GM03348 (cell line): ENCODE data around the gene TMEM271.

Experiments
- DNase-seq: peaks from one replicate; pipeline ENCODE4 v3.0.0; 2012; ENCODE audit warnings: low spot score

TMEM271 gene

GRCh38 chr4:581181-581580 is 5.1 kb upstream of the TMEM271 start:
- DNase-seq, result no peak

- no peak for DNase-seq
Measured at GRCh38 chr4:579543-580175, 3.6 kb upstream of the TMEM271 start.

GRCh38 chr4:578451-579443 is 2.7 kb upstream of the TMEM271 start:
- DNase-seq, result no peak

GRCh38 chr4:577499-578450 is 1.7 kb upstream of the TMEM271 start:
- DNase-seq, result peak; percentile 52

- no peak for DNase-seq
Measured at GRCh38 chr4:576991-577498, 950 bp upstream of the TMEM271 start.

- peak; percentile 81 for DNase-seq
Measured at GRCh38 chr4:575281-576141, 584 bp downstream of the TMEM271 start.

- no peak for DNase-seq
Measured at GRCh38 chr4:574346-575161, 1.5 kb downstream of the TMEM271 start.

- DNase-seq, result no peak
Measured at GRCh38 chr4:573122-573892, 2.8 kb downstream of the TMEM271 start.

GRCh38 chr4:572594-572993 is 3.5 kb downstream of the TMEM271 start:
- DNase-seq, result no peak

- DNase-seq, result no peak
Measured at GRCh38 chr4:571838-572572, 4.1 kb downstream of the TMEM271 start.

GRCh38 chr4:570754-571153 is 5.3 kb downstream of the TMEM271 start:
- no peak for DNase-seq

- DNase-seq, result no peak
Measured at GRCh38 chr4:569958-570667, 6.0 kb downstream of the TMEM271 start.

- no peak for DNase-seq
Measured at GRCh38 chr4:568962-569361, 7.1 kb downstream of the TMEM271 start.

GRCh38 chr4:568351-568652 is 7.8 kb downstream of the TMEM271 start:
- no peak for DNase-seq

GRCh38 chr4:567457-568350 is 8.4 kb downstream of the TMEM271 start:
- no peak for DNase-seq

- peak; percentile 65 for DNase-seq
Measured at GRCh38 chr4:566508-567295, 9.4 kb downstream of the TMEM271 start.
